Fibroblast of pulmonary artery (primary cell): ENCODE data around the gene GMDS.

Experiments used
- DNase-seq: peaks from one replicate; pipeline ENCODE4 v3.0.0-alpha.2; 2010; ENCODE audit warnings: low read depth
- H3K4me3 ChIP-seq: replicated peaks from 2 replicates; pipeline ENCODE4 v1.5.1; 2011; ENCODE audit warnings: low read depth, mild to moderate bottlenecking, control low read depth, low read length, moderate library complexity
- CTCF ChIP-seq: IDR thresholded peaks from 2 replicates; pipeline ENCODE4 v1.5.1; 2011; ENCODE audit warnings: mild to moderate bottlenecking, control low read depth, low read length, inconsistent platforms; ENCODE audit errors: missing control alignments

GMDS gene

GRCh38 chr6:1606780-1607515 is 638.5 kb downstream of the GMDS start:
- H3K4me3 ChIP-seq = no peak overlapping the region
- DNase-seq = no peak

GRCh38 chr6:1605893-1606779 is 639.3 kb downstream of the GMDS start:
- no peak overlapping the region for H3K4me3 ChIP-seq
- no peak for DNase-seq
- no peak for TF ChIP-seq CTCF

More at GRCh38 chr6:1606780-1607515, 638.5 kb downstream of the GMDS start:
- TF ChIP-seq CTCF = no peak

GRCh38 chr6:1605004-1605892 is 640.2 kb downstream of the GMDS start:
- TF ChIP-seq CTCF = no peak
- H3K4me3 ChIP-seq = peak overlapping the region; percentile 45
- DNase-seq = no peak

GRCh38 chr6:1604158-1605003 is 641.0 kb downstream of the GMDS start:
- peak overlapping the region; percentile 45 for H3K4me3 ChIP-seq
- peak; percentile 38 for TF ChIP-seq CTCF
- DNase-seq = peak; percentile 48

- DNase-seq = no peak
- no peak for TF ChIP-seq CTCF
- no peak overlapping the region for H3K4me3 ChIP-seq
Observed at GRCh38 chr6:1603708-1604107, 641.7 kb downstream of the GMDS start.
